Liver (tissue), 3 donors: ENCODE results near the gene NUDT8.

ENCODE experiments used
- EGR1 ChIP-seq, 2 donors: IDR thresholded peaks; 2 replicates each; pipeline ENCODE4 v1.6.1; 2016 to 2018; ENCODE audit warnings: antibody characterized with exemption in 2 of 2, low read depth in 2 of 2
- GABPA ChIP-seq, 2 donors: IDR thresholded peaks in 1 of 2; conservative IDR thresholded peaks in 1 of 2; 2 replicates each; pipeline ENCODE4 v1.6.1; 2016; ENCODE audit warnings: antibody characterized with exemption in 2 of 2, mild to moderate bottlenecking in 1 of 2, moderate library complexity in 1 of 2
- HNF4G ChIP-seq: IDR thresholded peaks from 2 replicates; pipeline ENCODE4 v1.6.1; 2016; ENCODE audit warnings: antibody characterized with exemption
- JUND ChIP-seq, 2 donors: IDR thresholded peaks; 2 replicates each; pipeline ENCODE4 v1.6.1; 2016; ENCODE audit warnings: antibody characterized with exemption in 2 of 2
- RXRA ChIP-seq, 2 donors: IDR thresholded peaks; 2 replicates each; pipeline ENCODE4 v1.6.1; 2017 to 2018; ENCODE audit warnings: antibody characterized with exemption in 2 of 2, mild to moderate bottlenecking in 1 of 2
- SP1 ChIP-seq: IDR thresholded peaks from 2 replicates; pipeline ENCODE4 v1.6.1; 2018; ENCODE audit warnings: antibody characterized with exemption, mild to moderate bottlenecking
- TF ChIP-seq, protein P1 (sequence below): fragments of 150-350 bp; IDR thresholded peaks from 2 replicates; pipeline ENCODE4 v1.5.1; 2017; ENCODE audit warnings: improper control_type of control experiment, low read depth, low read length; ENCODE audit not compliant: missing input control
- TF ChIP-seq, protein P2 (sequence below): IDR thresholded peaks from 2 replicates; pipeline ENCODE4 v1.6.1; 2016; ENCODE audit warnings: antibody characterized with exemption
- TF ChIP-seq, protein P3 (sequence below): IDR thresholded peaks from 2 replicates; pipeline ENCODE4 v1.6.1; 2016; ENCODE audit warnings: antibody characterized with exemption, mild to moderate bottlenecking
- TF ChIP-seq, protein P4 (sequence below): IDR thresholded peaks from 2 replicates; pipeline ENCODE4 v1.6.1; 2016; ENCODE audit warnings: antibody characterized with exemption
- donor health status: healthy.
- donor health status: healthy.

DNA sequence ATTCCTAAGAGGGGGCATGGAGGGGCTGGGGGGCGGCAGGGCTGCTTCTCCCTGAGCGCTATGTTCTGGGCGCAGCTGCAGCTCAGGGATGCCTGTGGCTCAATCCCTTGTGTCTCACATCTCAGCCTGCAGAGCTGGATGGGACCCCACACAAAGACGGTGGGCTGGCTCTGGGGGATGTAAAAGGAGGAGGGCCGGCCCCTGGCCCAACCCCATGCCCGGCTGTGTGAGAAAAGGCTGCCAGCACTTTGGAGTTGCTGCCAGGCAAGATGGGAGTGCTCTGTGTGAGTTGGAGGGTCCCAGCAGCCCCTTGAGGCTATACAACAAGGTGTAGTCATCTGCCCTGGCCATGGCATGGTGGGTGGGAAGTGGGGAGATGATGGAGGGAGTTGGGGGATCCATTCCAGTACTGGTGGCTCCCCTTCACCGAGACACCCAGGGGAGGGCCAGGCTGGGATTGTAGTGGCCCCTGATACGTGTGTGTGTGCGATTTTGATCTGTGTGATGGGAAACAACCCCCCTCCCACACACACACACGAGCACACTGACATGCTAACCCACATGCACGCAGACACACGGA, 11.1 kb upstream of the NUDT8 start:
- TF ChIP-seq, protein P1, sequence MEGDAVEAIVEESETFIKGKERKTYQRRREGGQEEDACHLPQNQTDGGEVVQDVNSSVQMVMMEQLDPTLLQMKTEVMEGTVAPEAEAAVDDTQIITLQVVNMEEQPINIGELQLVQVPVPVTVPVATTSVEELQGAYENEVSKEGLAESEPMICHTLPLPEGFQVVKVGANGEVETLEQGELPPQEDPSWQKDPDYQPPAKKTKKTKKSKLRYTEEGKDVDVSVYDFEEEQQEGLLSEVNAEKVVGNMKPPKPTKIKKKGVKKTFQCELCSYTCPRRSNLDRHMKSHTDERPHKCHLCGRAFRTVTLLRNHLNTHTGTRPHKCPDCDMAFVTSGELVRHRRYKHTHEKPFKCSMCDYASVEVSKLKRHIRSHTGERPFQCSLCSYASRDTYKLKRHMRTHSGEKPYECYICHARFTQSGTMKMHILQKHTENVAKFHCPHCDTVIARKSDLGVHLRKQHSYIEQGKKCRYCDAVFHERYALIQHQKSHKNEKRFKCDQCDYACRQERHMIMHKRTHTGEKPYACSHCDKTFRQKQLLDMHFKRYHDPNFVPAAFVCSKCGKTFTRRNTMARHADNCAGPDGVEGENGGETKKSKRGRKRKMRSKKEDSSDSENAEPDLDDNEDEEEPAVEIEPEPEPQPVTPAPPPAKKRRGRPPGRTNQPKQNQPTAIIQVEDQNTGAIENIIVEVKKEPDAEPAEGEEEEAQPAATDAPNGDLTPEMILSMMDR, result no peak
- TF ChIP-seq HNF4G (no peak), GABPA (IDR thresholded peaks at IDR 0.05 in 1 of 2, conservative IDR thresholded peaks at IDR 0.05 in 1 of 2) (no peak), EGR1 (IDR thresholded peaks at IDR 0.05; ENCODE audit: low read depth in 2 of 2) (no peak), RXRA (IDR thresholded peaks at IDR 0.05) (no peak), SP1 (no peak), JUND (IDR thresholded peaks at IDR 0.05) (no peak)
- TF ChIP-seq, protein P2, sequence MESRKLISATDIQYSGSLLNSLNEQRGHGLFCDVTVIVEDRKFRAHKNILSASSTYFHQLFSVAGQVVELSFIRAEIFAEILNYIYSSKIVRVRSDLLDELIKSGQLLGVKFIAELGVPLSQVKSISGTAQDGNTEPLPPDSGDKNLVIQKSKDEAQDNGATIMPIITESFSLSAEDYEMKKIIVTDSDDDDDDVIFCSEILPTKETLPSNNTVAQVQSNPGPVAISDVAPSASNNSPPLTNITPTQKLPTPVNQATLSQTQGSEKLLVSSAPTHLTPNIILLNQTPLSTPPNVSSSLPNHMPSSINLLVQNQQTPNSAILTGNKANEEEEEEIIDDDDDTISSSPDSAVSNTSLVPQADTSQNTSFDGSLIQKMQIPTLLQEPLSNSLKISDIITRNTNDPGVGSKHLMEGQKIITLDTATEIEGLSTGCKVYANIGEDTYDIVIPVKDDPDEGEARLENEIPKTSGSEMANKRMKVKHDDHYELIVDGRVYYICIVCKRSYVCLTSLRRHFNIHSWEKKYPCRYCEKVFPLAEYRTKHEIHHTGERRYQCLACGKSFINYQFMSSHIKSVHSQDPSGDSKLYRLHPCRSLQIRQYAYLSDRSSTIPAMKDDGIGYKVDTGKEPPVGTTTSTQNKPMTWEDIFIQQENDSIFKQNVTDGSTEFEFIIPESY, result no peak
- TF ChIP-seq, protein P3, sequence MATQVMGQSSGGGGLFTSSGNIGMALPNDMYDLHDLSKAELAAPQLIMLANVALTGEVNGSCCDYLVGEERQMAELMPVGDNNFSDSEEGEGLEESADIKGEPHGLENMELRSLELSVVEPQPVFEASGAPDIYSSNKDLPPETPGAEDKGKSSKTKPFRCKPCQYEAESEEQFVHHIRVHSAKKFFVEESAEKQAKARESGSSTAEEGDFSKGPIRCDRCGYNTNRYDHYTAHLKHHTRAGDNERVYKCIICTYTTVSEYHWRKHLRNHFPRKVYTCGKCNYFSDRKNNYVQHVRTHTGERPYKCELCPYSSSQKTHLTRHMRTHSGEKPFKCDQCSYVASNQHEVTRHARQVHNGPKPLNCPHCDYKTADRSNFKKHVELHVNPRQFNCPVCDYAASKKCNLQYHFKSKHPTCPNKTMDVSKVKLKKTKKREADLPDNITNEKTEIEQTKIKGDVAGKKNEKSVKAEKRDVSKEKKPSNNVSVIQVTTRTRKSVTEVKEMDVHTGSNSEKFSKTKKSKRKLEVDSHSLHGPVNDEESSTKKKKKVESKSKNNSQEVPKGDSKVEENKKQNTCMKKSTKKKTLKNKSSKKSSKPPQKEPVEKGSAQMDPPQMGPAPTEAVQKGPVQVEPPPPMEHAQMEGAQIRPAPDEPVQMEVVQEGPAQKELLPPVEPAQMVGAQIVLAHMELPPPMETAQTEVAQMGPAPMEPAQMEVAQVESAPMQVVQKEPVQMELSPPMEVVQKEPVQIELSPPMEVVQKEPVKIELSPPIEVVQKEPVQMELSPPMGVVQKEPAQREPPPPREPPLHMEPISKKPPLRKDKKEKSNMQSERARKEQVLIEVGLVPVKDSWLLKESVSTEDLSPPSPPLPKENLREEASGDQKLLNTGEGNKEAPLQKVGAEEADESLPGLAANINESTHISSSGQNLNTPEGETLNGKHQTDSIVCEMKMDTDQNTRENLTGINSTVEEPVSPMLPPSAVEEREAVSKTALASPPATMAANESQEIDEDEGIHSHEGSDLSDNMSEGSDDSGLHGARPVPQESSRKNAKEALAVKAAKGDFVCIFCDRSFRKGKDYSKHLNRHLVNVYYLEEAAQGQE, result no peak
- TF ChIP-seq, protein P4, sequence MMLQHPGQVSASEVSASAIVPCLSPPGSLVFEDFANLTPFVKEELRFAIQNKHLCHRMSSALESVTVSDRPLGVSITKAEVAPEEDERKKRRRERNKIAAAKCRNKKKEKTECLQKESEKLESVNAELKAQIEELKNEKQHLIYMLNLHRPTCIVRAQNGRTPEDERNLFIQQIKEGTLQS, result no peak
